ENCODE data around the gene CTRL. TPM values are rescaled to one million over a fixed set of nuclear protein-coding genes. Genes with fewer than 3 reads are reported as not detected.
"Not testable (repeated sequence)": the region's sequence is repeated elsewhere in the genome, so short reads cannot be mapped to it uniquely, and the experiment has no call there.

The CTRL gene
- total RNA-seq (2014; rRNA removed; shearing (Covaris generic)), result 0.24 and 0.98 TPM in 2 replicates

- no peak for DNase-seq (ENCODE audit: low read depth)
These were observed at the start of gene CTRL for GRCh38 chr16:67931712-67932461. TSS of gene CTRL (minus strand) at chr16:67931862. CDS start at chr16:67931852, 10 bp downstream.

GRCh38 chr16:67979955-67980678 is 48.5 kb upstream of the CTRL start, which contains the start of gene DPEP3:
TSS of gene DPEP3 (minus strand) at chr16:67980499. CDS start at chr16:67980380, 119 bp downstream.
- no peak for DNase-seq (ENCODE audit: low read depth)

- no peak for DNase-seq (ENCODE audit: low read depth)
These were observed 46.0 kb upstream of the CTRL start for GRCh38 chr16:67977469-67978227.

- no peak for DNase-seq (ENCODE audit: low read depth)
These were observed 45.3 kb upstream of the CTRL start for GRCh38 chr16:67977005-67977404.

GRCh38 chr16:67976205-67976604 is 44.5 kb upstream of the CTRL start:
- DNase-seq (ENCODE audit: low read depth), result no peak

GRCh38 chr16:67975321-67976105 is 43.9 kb upstream of the CTRL start:
- DNase-seq (ENCODE audit: low read depth), result no peak

- not testable (repeated sequence) for DNase-seq (ENCODE audit: low read depth)
These were observed 40.6 kb upstream of the CTRL start for GRCh38 chr16:67972285-67972684.

GRCh38 chr16:67971111-67971510 is 39.4 kb upstream of the CTRL start:
- no peak for DNase-seq (ENCODE audit: low read depth)

- DNase-seq (ENCODE audit: low read depth), result no peak
These were observed 37.8 kb upstream of the CTRL start for GRCh38 chr16:67969254-67970039.

- peak; percentile 86 for DNase-seq (ENCODE audit: low read depth)
These were observed 37.0 kb upstream of the CTRL start, which contains the start of gene SLC12A4 for GRCh38 chr16:67968400-67969253. TSS of gene SLC12A4 (minus strand) at chr16:67968637. CDS start at chr16:67968553, 84 bp downstream.

GRCh38 chr16:67967958-67968399 is 36.3 kb upstream of the CTRL start:
- DNase-seq (ENCODE audit: low read depth), result peak; percentile 47

GRCh38 chr16:67967183-67967957 is 35.7 kb upstream of the CTRL start:
- DNase-seq (ENCODE audit: low read depth), result peak; percentile 45

GRCh38 chr16:67966549-67967182 is 35.0 kb upstream of the CTRL start:
- DNase-seq (ENCODE audit: low read depth), result peak; percentile 36

GRCh38 chr16:67965668-67966548 is 34.2 kb upstream of the CTRL start:
- no peak for DNase-seq (ENCODE audit: low read depth)

- no peak for DNase-seq (ENCODE audit: low read depth)
These were observed 32.9 kb upstream of the CTRL start for GRCh38 chr16:67964477-67965131.

- no peak for DNase-seq (ENCODE audit: low read depth)
These were observed 32.1 kb upstream of the CTRL start for GRCh38 chr16:67963662-67964321.
